Non-pigmented ciliary epithelial cell (primary cell): ENCODE measurements around the gene PYGL.
"Not testable (repeated sequence)": the region's sequence is repeated elsewhere in the genome, so short reads cannot be mapped to it uniquely, and the experiment has no call there.

Experiments used
- DNase-seq: peaks from one replicate; pipeline ENCODE4 v3.0.0-alpha.2; 2010; ENCODE audit warnings: low read depth

The PYGL gene

GRCh38 chr14:50943943-50944646, at the start of gene PYGL:
Gene PYGL, minus strand, starts transcription at chr14:50944483. Its CDS starts 80 bp downstream, at chr14:50944403.
- DNase-seq: no peak

GRCh38 chr14:50985859-50986331, 41.6 kb upstream of the PYGL start:
- no peak for DNase-seq

- DNase-seq: no peak
Measured at GRCh38 chr14:50985124-50985858, 41.0 kb upstream of the PYGL start.

- DNase-seq: no peak
Measured at GRCh38 chr14:50984036-50984710, 39.9 kb upstream of the PYGL start.

GRCh38 chr14:50979941-50980850, 35.9 kb upstream of the PYGL start:
- no peak for DNase-seq

GRCh38 chr14:50978888-50979287, 34.6 kb upstream of the PYGL start:
- no peak for DNase-seq

GRCh38 chr14:50978529-50978871, 34.2 kb upstream of the PYGL start:
- no peak for DNase-seq

GRCh38 chr14:50977863-50978528, 33.7 kb upstream of the PYGL start:
- no peak for DNase-seq

- DNase-seq: no peak
Measured at GRCh38 chr14:50974118-50974517, 29.8 kb upstream of the PYGL start.

- DNase-seq: no peak
Measured at GRCh38 chr14:50972734-50973133, 28.5 kb upstream of the PYGL start.

GRCh38 chr14:50970886-50971781, 26.9 kb upstream of the PYGL start:
- no peak for DNase-seq

- DNase-seq: no peak
Measured at GRCh38 chr14:50967790-50968189, 23.5 kb upstream of the PYGL start.

GRCh38 chr14:50967103-50967502, 22.8 kb upstream of the PYGL start:
- no peak for DNase-seq

GRCh38 chr14:50964683-50965390, 20.6 kb upstream of the PYGL start:
- peak; percentile 95 for DNase-seq

GRCh38 chr14:50963919-50964318, 19.6 kb upstream of the PYGL start:
- DNase-seq: no peak

GRCh38 chr14:50961605-50962221, 17.4 kb upstream of the PYGL start:
- peak; percentile 61 for DNase-seq

- DNase-seq: no peak
Measured at GRCh38 chr14:50957296-50957695, 13.0 kb upstream of the PYGL start.

GRCh38 chr14:50956421-50956820, 12.1 kb upstream of the PYGL start:
- not testable (repeated sequence) for DNase-seq

GRCh38 chr14:50955373-50956043, 11.2 kb upstream of the PYGL start:
- peak; percentile 96 for DNase-seq
